HEK293 (cell line): Measurements from ENCODE around the gene RSRP1.

Source experiments
- GFI1B ChIP-seq: fragments of 450-650 bp; formaldehyde crosslinking; IDR thresholded peaks from 2 replicates; pipeline ENCODE4 v1.5.1; 2016; ENCODE audit warnings: missing biosample characterization, missing genetic modification characterization
- GLI4 ChIP-seq: fragments of 450-650 bp; formaldehyde crosslinking; IDR thresholded peaks from 2 replicates; pipeline ENCODE4 v1.5.1; 2016; ENCODE audit warnings: missing biosample characterization, missing genetic modification characterization
- PRDM1 ChIP-seq: fragments of 450-650 bp; formaldehyde crosslinking; IDR thresholded peaks from 2 replicates; pipeline ENCODE4; 2016; ENCODE audit warnings: missing biosample characterization, missing genetic modification characterization
- PRDM2 ChIP-seq: fragments of 450-650 bp; formaldehyde crosslinking; IDR thresholded peaks from 2 replicates; pipeline ENCODE4 v1.5.1; 2016; ENCODE audit warnings: missing biosample characterization, missing genetic modification characterization, borderline replicate concordance
- SCRT1 ChIP-seq: fragments of 450-650 bp; formaldehyde crosslinking; IDR thresholded peaks from 2 replicates; pipeline ENCODE4 v1.5.1; 2016; ENCODE audit warnings: missing biosample characterization, missing genetic modification characterization, borderline replicate concordance
- SP3 ChIP-seq: fragments of 450-650 bp; formaldehyde crosslinking; IDR thresholded peaks from 2 replicates; pipeline ENCODE4 v1.5.1; 2016; ENCODE audit warnings: missing biosample characterization, missing genetic modification characterization
- TRIM28 ChIP-seq: IDR thresholded peaks from 2 replicates; pipeline ENCODE4 v1.6.1; 2011; ENCODE audit warnings: low read length, control low read depth, borderline replicate concordance
- ZBTB8A ChIP-seq: fragments of 450-650 bp; formaldehyde crosslinking; IDR thresholded peaks from 2 replicates; pipeline ENCODE4 v1.5.1; 2016; ENCODE audit warnings: missing biosample characterization, missing genetic modification characterization
- ZEB2 ChIP-seq: fragments of 450-650 bp; formaldehyde crosslinking; IDR thresholded peaks from 2 replicates; pipeline ENCODE4 v1.5.1; 2016; ENCODE audit warnings: missing biosample characterization, missing genetic modification characterization
- ZIC2 ChIP-seq: fragments of 450-650 bp; formaldehyde crosslinking; IDR thresholded peaks from 2 replicates; pipeline ENCODE4 v1.5.1; 2016; ENCODE audit warnings: missing biosample characterization, missing genetic modification characterization
- ZNF157 ChIP-seq: fragments of 450-650 bp; formaldehyde crosslinking; IDR thresholded peaks from 2 replicates; pipeline ENCODE4 v1.5.1; 2016; ENCODE audit warnings: missing biosample characterization, missing genetic modification characterization
- ZNF239 ChIP-seq: fragments of 450-650 bp; formaldehyde crosslinking; IDR thresholded peaks from 2 replicates; pipeline ENCODE4 v1.5.1; 2016; ENCODE audit warnings: missing biosample characterization, missing genetic modification characterization
- ZNF292 ChIP-seq: fragments of 450-650 bp; formaldehyde crosslinking; IDR thresholded peaks from 2 replicates; pipeline ENCODE4 v1.5.1; 2016; ENCODE audit warnings: low read depth, missing biosample characterization, missing genetic modification characterization, borderline replicate concordance
- ZNF473 ChIP-seq: fragments of 450-650 bp; formaldehyde crosslinking; IDR thresholded peaks from 2 replicates; pipeline ENCODE4 v1.5.1; 2017; ENCODE audit warnings: missing biosample characterization, missing genetic modification characterization
- ZNF488 ChIP-seq: fragments of 450-650 bp; formaldehyde crosslinking; IDR thresholded peaks from 2 replicates; pipeline ENCODE4 v1.5.1; 2016; ENCODE audit warnings: missing biosample characterization, missing genetic modification characterization
- ZNF513 ChIP-seq: fragments of 450-650 bp; IDR thresholded peaks from 2 replicates; pipeline ENCODE4 v1.5.1; 2018; ENCODE audit warnings: missing biosample characterization, missing genetic modification characterization
- ZNF518A ChIP-seq: fragments of 450-650 bp; formaldehyde crosslinking; conservative IDR thresholded peaks from 2 replicates; pipeline ENCODE4 v1.5.1; 2016; ENCODE audit warnings: low read depth, missing biosample characterization, missing genetic modification characterization
- ZNF521 ChIP-seq: fragments of 450-650 bp; formaldehyde crosslinking; IDR thresholded peaks from 2 replicates; pipeline ENCODE4 v1.5.1; 2017; ENCODE audit warnings: missing biosample characterization, mild to moderate bottlenecking, missing genetic modification characterization
- ZNF629 ChIP-seq: fragments of 450-650 bp; formaldehyde crosslinking; IDR thresholded peaks from 2 replicates; pipeline ENCODE4 v1.5.1; 2017; ENCODE audit warnings: missing biosample characterization, missing genetic modification characterization
- ZNF645 ChIP-seq: fragments of 450-650 bp; formaldehyde crosslinking; IDR thresholded peaks from 2 replicates; pipeline ENCODE4; 2016; ENCODE audit warnings: missing biosample characterization, missing genetic modification characterization
- ZNF830 ChIP-seq: fragments of 450-650 bp; IDR thresholded peaks from 2 replicates; pipeline ENCODE4 v1.5.0; 2018; ENCODE audit warnings: missing biosample characterization, missing genetic modification characterization, low read depth, mild to moderate bottlenecking, moderate library complexity
- ZSCAN30 ChIP-seq: fragments of 450-650 bp; IDR thresholded peaks from 2 replicates; pipeline ENCODE4 v1.5.1; 2018; ENCODE audit warnings: missing biosample characterization, mild to moderate bottlenecking, missing genetic modification characterization, moderate library complexity
- ZSCAN4 ChIP-seq: fragments of 450-650 bp; formaldehyde crosslinking; IDR thresholded peaks from 2 replicates; pipeline ENCODE4 v1.5.1; 2017; ENCODE audit warnings: missing biosample characterization, missing genetic modification characterization
- ZXDB ChIP-seq: fragments of 450-650 bp; formaldehyde crosslinking; IDR thresholded peaks from 2 replicates; pipeline ENCODE4 v1.5.1; 2016; ENCODE audit warnings: missing biosample characterization, missing genetic modification characterization

RSRP1 gene

GRCh38 chr1:25245809-25246599 lies 1.2 kb downstream of the RSRP1 start (continued):
- no peak for TF ChIP-seq GLI4
- no peak for TF ChIP-seq ZNF830
- TF ChIP-seq ZNF292 (tag by site-specific recombination): no peak
- no peak for TF ChIP-seq TRIM28
- TF ChIP-seq SP3 (tag by site-specific recombination): no peak
- no peak for TF ChIP-seq ZNF157
- TF ChIP-seq ZNF239 (tag by site-specific recombination): no peak
- peak; percentile 91 for TF ChIP-seq PRDM1 (tag by site-specific recombination)
- TF ChIP-seq ZNF521: no peak
- TF ChIP-seq ZBTB8A (tag by site-specific recombination): peak; percentile 12; the same call in 1 of the 2 replicates
- TF ChIP-seq ZNF518A (tag by site-specific recombination): no peak
- TF ChIP-seq ZSCAN4 (tag by site-specific recombination): no peak
- TF ChIP-seq ZNF488 (tag by site-specific recombination): no peak
- no peak for TF ChIP-seq SCRT1 (tag by site-specific recombination)
- TF ChIP-seq ZSCAN30 (tag by site-specific recombination): no peak
- TF ChIP-seq ZNF629 (tag by site-specific recombination): peak; percentile 11; the same call in 1 of the 2 replicates
- no peak for TF ChIP-seq PRDM2 (tag by site-specific recombination)
- TF ChIP-seq ZIC2 (tag by site-specific recombination): no peak
- TF ChIP-seq ZXDB (tag by site-specific recombination): 0 out of 2 replicates have a peak, but pooled peaks have one; percentile 18
- no peak for TF ChIP-seq ZNF473
- peak; percentile 33; the same call in 1 of the 2 replicates for TF ChIP-seq ZEB2 (tag by site-specific recombination)
- TF ChIP-seq ZNF645 (tag by site-specific recombination): no peak
- TF ChIP-seq GFI1B (tag by site-specific recombination): no peak
- no peak for TF ChIP-seq ZNF513
